DMS 273 (cell line): ENCODE results near the gene PKMYT1.
"Not testable (repeated sequence)": the region's sequence is repeated elsewhere in the genome, so short reads cannot be mapped to it uniquely, and the experiment has no call there.

ENCODE experiments used
- DNase-seq: peaks from one replicate; lab custom pipeline; 2025; ENCODE audit not compliant: unreplicated experiment; lab: John Stamatoyannopoulos, UW

The PKMYT1 gene

DNA sequence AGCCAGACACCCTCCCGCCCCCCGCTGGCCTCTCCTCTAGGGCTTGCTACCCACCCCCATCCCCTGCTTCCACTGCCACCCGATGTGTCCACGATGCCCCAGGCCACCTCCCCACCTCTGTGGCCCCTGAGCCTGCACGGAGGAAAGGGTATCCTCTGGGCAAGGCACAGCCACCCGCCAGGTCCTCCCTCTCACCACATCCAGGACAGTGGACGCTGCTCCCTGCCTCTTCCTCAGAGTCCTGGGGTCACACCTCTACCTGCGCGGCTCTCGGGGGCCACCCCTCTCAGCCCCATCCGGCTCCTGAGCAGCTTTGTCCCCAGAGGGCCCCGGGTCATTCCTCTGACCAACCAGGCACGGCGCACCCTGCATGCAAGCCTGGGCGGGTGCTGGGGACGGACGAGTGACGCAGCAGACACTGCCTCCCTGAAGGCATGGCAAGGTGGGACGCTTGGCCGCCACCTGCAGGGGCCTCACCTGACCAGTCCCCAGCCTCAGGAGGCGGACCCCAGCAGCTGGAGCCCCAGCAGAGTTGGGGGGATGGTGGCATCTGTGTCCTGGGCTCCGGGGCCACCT lies 43.7 kb downstream of the PKMYT1 start:
- DNase-seq = no peak

- DNase-seq = no peak
Measured at GRCh38 chr16:2934450-2934849, 45.8 kb downstream of the PKMYT1 start.

DNA sequence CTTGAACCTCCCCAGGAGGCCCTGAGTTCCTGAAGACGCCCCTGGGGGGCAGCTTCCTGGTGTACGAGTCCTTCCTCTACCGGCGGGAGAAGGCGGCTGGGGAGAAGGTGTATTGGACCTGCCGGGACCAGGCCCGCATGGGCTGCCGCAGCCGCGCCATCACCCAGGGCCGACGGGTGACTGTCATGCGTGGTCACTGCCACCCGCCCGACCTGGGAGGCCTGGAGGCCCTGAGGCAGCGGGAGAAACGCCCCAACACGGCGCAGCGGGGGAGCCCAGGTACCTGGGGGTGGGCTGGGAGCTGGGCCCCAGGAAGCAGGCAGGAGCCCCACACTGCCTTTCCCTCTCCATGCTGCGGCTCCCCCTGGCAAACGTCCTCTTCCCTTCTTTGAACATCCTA lies 46.5 kb downstream of the PKMYT1 start:
- no peak for DNase-seq

DNA sequence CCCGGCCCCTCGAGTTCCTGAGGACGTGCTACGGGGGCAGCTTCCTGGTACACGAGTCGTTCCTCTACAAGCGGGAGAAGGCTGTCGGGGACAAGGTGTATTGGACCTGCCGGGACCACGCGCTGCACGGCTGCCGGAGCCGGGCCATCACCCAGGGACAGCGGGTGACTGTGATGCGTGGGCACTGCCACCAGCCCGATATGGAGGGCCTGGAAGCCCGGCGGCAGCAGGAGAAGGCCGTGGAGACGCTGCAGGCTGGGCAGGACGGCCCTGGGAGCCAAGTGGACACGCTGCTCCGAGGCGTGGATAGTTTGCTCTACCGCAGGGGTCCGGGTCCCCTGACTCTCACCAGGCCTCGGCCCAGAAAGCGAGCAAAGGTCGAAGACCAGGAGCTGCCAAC lies 47.1 kb downstream of the PKMYT1 start:
- DNase-seq = no peak

- not testable (repeated sequence) for DNase-seq
Measured at GRCh38 chr16:2931231-2931914, 48.9 kb downstream of the PKMYT1 start.

DNA sequence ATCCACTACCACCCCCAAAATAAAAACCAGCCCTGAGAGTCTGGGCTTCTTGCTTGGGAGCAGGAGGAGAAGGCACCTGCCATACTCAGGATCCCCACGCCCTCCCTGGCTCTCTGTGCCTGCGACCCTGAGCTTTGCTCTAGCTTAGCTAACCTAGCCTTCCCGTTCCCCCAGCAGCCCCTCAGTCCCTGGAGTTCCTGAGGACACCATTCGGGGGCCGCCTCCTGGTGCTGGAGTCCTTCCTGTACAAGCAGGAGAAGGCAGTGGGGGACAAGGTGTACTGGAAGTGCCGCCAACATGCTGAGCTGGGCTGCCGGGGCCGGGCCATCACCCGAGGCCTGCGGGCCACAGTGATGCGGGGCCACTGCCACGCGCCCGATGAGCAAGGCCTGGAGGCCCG lies 50.0 kb downstream of the PKMYT1 start:
- no peak for DNase-seq

- DNase-seq = no peak
Measured at GRCh38 chr16:2929693-2930092, 50.6 kb downstream of the PKMYT1 start.

DNA sequence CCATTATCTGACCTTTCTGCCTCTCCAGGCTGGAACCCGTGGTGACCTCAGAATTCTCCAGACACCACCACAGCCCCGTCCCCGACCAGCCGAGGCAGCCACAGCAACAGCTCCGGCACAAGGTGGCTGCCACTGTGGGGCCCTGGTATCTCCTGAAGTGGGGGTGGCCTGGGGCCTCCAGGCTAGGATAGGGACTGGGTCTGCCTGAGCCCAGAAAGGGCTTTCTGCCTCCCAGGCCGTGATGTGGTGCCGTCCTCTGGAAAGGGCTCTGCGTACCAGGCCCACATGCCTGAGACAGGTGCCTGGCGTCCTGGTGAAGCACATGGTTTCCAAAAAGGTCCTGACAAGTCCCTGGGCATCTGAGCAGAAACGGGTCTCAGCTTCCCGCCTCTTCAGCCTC lies 51.5 kb downstream of the PKMYT1 start:
- no peak for DNase-seq

GRCh38 chr16:2928151-2928550 lies 52.1 kb downstream of the PKMYT1 start:
- not testable (repeated sequence) for DNase-seq

- peak; percentile 96 for DNase-seq
Measured at GRCh38 chr16:2927010-2927646, 53.1 kb downstream of the PKMYT1 start.

- no peak for DNase-seq
Measured at GRCh38 chr16:2926650-2926999, 53.6 kb downstream of the PKMYT1 start.

GRCh38 chr16:2925951-2926649 lies 54.1 kb downstream of the PKMYT1 start:
- no peak for DNase-seq

- peak; percentile 64 for DNase-seq
Measured at GRCh38 chr16:2924901-2925755, 55.1 kb downstream of the PKMYT1 start.

- no peak for DNase-seq
Measured at GRCh38 chr16:2923481-2923880, 56.8 kb downstream of the PKMYT1 start.
